Measurements from ENCODE around the gene EZH2. TPM values are rescaled to one million over a fixed set of nuclear protein-coding genes. Genes with fewer than 3 reads are reported as not detected.

The EZH2 gene
- total and polyA plus RNA-seq, 4 donors = 2.0 to 21.3 (median 2.5) TPM

DNA sequence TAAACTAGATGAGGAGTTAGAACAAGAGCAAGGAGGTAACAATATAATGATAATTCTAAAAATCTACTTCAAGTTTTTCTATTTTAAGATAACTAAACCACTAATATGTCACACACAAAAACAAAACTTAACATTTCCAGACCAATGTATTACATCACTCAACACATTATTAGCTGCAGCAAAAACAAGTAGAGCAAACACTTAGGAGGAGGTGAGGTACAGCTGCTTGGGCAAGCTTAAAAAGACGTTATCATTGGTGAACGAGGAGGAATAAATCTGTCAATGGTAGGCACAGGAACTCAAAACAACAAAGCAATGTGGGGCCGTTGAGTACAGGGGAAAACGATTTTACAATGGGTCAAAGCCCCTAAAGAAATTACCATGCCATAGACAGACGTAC, 58.8 kb downstream of the EZH2 start:
- WGBS = 92% methylated on average over 5 of the region's 5 CpGs
- H3K4me3 ChIP-seq (ENCODE audit: low read depth in 1 of 3, low read length in 3 of 3) = no peak overlapping the region
- H3K36me3 ChIP-seq (ENCODE audit: control insufficient read depth in 4 of 4, insufficient read depth in 3 of 4, low read depth in 1 of 4, low read length in 3 of 4) = peaks cover 0 to 1% (median 0%) of the 10 kb centered on the region in 4 donors
- TF ChIP-seq, protein P1, sequence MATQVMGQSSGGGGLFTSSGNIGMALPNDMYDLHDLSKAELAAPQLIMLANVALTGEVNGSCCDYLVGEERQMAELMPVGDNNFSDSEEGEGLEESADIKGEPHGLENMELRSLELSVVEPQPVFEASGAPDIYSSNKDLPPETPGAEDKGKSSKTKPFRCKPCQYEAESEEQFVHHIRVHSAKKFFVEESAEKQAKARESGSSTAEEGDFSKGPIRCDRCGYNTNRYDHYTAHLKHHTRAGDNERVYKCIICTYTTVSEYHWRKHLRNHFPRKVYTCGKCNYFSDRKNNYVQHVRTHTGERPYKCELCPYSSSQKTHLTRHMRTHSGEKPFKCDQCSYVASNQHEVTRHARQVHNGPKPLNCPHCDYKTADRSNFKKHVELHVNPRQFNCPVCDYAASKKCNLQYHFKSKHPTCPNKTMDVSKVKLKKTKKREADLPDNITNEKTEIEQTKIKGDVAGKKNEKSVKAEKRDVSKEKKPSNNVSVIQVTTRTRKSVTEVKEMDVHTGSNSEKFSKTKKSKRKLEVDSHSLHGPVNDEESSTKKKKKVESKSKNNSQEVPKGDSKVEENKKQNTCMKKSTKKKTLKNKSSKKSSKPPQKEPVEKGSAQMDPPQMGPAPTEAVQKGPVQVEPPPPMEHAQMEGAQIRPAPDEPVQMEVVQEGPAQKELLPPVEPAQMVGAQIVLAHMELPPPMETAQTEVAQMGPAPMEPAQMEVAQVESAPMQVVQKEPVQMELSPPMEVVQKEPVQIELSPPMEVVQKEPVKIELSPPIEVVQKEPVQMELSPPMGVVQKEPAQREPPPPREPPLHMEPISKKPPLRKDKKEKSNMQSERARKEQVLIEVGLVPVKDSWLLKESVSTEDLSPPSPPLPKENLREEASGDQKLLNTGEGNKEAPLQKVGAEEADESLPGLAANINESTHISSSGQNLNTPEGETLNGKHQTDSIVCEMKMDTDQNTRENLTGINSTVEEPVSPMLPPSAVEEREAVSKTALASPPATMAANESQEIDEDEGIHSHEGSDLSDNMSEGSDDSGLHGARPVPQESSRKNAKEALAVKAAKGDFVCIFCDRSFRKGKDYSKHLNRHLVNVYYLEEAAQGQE (IDR thresholded peaks at IDR 0.05) = no peak
- TF ChIP-seq, protein P2, sequence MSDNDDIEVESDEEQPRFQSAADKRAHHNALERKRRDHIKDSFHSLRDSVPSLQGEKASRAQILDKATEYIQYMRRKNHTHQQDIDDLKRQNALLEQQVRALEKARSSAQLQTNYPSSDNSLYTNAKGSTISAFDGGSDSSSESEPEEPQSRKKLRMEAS (IDR thresholded peaks at IDR 0.05) = no peak
- TF ChIP-seq TAF1 (conservative IDR thresholded peaks at IDR 0.05) = no peak
- TF ChIP-seq HNF4G (IDR thresholded peaks at IDR 0.05) = no peak
- no peak for TF ChIP-seq YY1 (IDR thresholded peaks at IDR 0.05)
- no peak for TF ChIP-seq FOXA2 (IDR thresholded peaks at IDR 0.05)
- no peak for TF ChIP-seq NR2F2 (IDR thresholded peaks at IDR 0.05)
- no peaks in the 10 kb centered on the region for H3K27me3 ChIP-seq (ENCODE audit: control insufficient read depth in 4 of 4, insufficient read depth in 4 of 4, low read length in 3 of 4)
- no peak for DNase-seq (ENCODE audit: low spot score)
- no peaks in the 10 kb centered on the region for H3K9me3 ChIP-seq (ENCODE audit: control insufficient read depth in 4 of 4, low read length in 3 of 4)
- no peak overlapping the region for H3K9ac ChIP-seq (ENCODE audit: low read depth in 1 of 2, low read length in 2 of 2)
- H3K4me1 ChIP-seq (ENCODE audit: control insufficient read depth in 4 of 4, insufficient read depth in 4 of 4, low read length in 3 of 4) = no peaks in the 10 kb centered on the region
- H3K27ac ChIP-seq (ENCODE audit: low read depth in 1 of 2, low read length in 2 of 2) = no peak overlapping the region

DNA sequence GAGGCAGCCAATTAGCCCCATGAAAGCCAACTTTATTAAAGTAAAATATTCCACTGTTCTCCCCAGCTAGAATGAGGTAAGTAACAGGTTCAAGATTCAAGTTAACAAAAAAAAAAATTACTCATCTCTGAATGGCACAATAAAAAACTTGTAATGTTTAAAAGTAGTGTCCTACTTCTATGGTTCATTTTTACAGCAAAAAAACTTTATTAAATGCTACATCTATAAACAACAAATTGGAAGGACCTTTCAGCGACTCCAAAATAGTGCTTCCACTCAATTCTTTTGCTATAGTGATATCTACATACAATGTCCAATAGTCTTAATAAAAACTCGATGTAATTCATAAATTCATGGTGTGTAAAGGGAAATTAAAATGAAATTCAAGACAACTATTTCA, 59.2 kb downstream of the EZH2 start:
- Histone ChIP-seq H3K27ac (ENCODE audit: low read depth in 1 of 2, low read length in 2 of 2) (no peak overlapping the region), H3K27me3 (ENCODE audit: control insufficient read depth in 4 of 4, insufficient read depth in 4 of 4, low read length in 3 of 4) (no peaks in the 10 kb centered on the region), H3K4me3 (ENCODE audit: low read depth in 1 of 3, low read length in 3 of 3) (no peak overlapping the region), H3K9me3 (ENCODE audit: control insufficient read depth in 4 of 4, low read length in 3 of 4) (no peaks in the 10 kb centered on the region), H3K36me3 (ENCODE audit: control insufficient read depth in 4 of 4, insufficient read depth in 3 of 4, low read depth in 1 of 4, low read length in 3 of 4) (peaks cover 0 to 1% (median 0%) of the 10 kb centered on the region in 4 donors), H3K4me1 (ENCODE audit: control insufficient read depth in 4 of 4, insufficient read depth in 4 of 4, low read length in 3 of 4) (no peaks in the 10 kb centered on the region), H3K9ac (ENCODE audit: low read depth in 1 of 2, low read length in 2 of 2) (no peak overlapping the region)
- DNase-seq (ENCODE audit: low spot score) = no peak
- TF ChIP-seq NR2F2 (IDR thresholded peaks at IDR 0.05) (no peak), HNF4G (IDR thresholded peaks at IDR 0.05) (no peak), FOXA2 (IDR thresholded peaks at IDR 0.05) (no peak), TAF1 (conservative IDR thresholded peaks at IDR 0.05) (no peak), RXRA (IDR thresholded peaks at IDR 0.05) (no peak), RAD21 (IDR thresholded peaks at IDR 0.05) (no peak), GABPA (IDR thresholded peaks at IDR 0.05 in 1 of 2, conservative IDR thresholded peaks at IDR 0.05 in 1 of 2) (no peak), SP1 (IDR thresholded peaks at IDR 0.05) (no peak)
- TF ChIP-seq, protein P2 (IDR thresholded peaks at IDR 0.05) = no peak
- TF ChIP-seq, protein P3, sequence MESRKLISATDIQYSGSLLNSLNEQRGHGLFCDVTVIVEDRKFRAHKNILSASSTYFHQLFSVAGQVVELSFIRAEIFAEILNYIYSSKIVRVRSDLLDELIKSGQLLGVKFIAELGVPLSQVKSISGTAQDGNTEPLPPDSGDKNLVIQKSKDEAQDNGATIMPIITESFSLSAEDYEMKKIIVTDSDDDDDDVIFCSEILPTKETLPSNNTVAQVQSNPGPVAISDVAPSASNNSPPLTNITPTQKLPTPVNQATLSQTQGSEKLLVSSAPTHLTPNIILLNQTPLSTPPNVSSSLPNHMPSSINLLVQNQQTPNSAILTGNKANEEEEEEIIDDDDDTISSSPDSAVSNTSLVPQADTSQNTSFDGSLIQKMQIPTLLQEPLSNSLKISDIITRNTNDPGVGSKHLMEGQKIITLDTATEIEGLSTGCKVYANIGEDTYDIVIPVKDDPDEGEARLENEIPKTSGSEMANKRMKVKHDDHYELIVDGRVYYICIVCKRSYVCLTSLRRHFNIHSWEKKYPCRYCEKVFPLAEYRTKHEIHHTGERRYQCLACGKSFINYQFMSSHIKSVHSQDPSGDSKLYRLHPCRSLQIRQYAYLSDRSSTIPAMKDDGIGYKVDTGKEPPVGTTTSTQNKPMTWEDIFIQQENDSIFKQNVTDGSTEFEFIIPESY (IDR thresholded peaks at IDR 0.05) = no peak
- TF ChIP-seq, protein P4, sequence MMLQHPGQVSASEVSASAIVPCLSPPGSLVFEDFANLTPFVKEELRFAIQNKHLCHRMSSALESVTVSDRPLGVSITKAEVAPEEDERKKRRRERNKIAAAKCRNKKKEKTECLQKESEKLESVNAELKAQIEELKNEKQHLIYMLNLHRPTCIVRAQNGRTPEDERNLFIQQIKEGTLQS (IDR thresholded peaks at IDR 0.05) = no peak
- WGBS = 97% methylated on average over 2 of the region's 2 CpGs

All from liver (tissue), 9 donors.